Central memory CD4-positive, alpha-beta T cell (primary cell): ENCODE data around the gene COL11A1.
"Not testable (repeated sequence)": the region's sequence is repeated elsewhere in the genome, so short reads cannot be mapped to it uniquely, and the experiment has no call there.

Source experiments
- DNase-seq: peaks from one replicate; pipeline ENCODE4 v3.0.0; 2022
- total RNA-seq, 3 experiments: gene quantifications; one replicate each; lab custom pipeline; 2026; lab: John Stamatoyannopoulos, UW

The COL11A1 gene
- 0 reads per million in 3 experiments for total RNA-seq

DNA sequence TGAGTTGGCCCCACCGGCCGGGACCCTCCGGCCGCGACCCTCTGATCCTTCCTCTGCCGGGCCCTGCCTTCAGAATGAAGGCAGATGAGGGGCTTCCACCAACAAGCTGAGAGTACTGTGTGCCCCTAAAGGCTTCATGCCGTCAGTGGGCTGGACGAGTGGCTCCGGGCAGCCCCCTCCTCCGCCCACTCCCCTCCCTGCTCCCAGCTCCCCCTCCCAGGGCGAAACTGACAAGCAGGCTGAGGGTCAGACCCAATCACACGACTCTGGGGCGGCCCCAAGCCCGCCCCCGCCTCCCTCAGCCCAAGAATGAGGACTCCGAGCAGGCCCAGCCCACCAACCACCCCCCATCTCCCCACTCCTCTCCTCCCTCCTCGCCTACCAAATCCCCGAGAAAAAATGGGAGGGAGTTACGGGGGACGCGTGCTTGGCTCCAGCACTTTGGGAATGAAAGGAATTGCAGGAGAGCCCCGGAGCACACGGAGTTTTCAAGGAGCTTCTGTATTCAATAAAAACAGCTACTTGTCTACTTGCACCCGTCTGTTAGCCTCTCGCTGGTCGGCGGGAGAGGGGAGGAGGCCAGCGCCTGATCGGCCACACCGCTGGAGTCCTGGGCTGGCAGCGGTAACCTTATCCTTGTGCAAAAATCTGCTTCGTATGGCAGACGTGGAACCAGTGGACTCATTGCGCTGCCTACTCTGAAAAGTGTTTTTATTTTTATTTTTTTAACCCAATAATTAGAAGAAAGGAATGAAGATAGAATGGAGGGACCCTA lies at the start of gene COL11A1:
TSS of gene COL11A1 (minus strand) at position 147 of the 775 bp plus-strand sequence. CDS start 344 bp downstream, outside the sequence.
- no peak for DNase-seq

DNA sequence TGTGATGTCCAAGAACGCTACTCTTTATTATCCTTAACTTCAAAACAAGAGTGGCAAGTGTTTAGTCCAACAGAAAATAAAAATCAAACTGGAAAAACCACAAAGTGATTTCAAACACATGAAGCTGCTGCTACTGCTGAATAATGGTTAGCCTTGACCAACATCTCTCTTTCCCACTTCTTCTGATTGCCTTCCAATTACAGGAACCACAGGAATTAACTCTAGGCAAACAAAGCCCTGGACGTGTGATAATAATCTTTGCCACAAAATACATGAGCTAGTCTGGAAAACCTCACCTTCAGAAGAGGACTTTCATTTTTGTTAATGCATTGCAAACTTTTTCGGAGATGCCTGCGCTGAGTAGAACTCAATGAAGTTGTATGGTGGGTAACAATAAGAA lies 48.6 kb upstream of the COL11A1 start:
- DNase-seq = no peak

DNA sequence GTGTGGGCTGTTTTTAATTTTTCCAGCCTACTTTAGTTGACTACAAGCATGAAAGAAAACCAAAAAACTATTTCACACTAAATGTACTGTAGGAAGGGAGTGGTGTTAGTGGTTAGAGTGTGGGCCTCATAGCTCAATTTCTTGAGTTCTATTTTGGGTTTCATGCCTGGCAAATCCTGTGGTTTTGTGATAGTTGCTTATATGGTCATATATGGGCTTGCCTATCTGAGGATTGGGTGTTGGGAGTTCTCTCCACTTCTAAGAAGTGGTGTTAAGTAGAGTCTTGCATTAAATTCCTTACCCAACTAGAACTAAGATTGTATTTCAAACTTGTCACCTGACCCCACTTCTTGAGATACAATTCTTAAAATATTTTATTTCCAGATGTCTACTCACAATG lies 37.8 kb upstream of the COL11A1 start:
- no peak for DNase-seq

DNA sequence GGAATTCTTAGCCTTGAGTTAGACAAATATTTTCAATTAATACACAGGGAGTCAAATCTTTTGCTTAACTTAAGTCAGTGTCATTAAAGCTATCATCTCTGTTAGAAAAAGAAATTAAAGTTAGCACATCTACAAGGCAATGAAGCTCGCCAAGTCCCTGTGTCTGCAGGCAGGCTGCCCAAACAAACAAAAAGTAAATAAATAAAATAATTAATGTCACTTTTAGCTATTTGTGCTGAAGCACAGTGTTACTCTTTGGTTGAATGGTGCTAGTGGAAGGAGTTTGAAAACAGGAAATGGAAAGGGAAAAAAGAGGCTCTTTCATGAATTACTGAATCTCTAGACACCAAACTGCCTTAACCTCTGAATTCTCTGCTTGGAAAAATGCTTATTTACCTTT lies 37.1 kb upstream of the COL11A1 start:
- DNase-seq = no peak

DNA sequence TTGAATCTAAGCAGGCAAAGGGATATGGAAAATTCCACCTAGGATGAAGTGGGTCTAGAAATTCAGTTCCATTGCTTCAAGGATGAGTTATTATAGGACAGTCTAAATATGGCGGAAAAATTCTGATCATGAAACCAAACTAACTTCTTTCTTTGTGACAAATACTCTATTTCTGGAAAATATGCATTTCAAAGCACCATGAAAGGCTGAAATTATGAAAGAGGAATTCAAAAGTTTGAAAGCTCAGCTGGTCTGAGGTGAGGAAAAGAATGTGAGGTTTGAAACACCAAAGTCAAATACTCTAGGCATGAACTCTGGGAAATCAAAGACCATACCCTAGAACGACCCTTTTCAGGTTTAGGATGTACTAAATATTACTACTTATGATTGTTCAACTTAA lies 36.4 kb upstream of the COL11A1 start:
- no peak for DNase-seq

DNA sequence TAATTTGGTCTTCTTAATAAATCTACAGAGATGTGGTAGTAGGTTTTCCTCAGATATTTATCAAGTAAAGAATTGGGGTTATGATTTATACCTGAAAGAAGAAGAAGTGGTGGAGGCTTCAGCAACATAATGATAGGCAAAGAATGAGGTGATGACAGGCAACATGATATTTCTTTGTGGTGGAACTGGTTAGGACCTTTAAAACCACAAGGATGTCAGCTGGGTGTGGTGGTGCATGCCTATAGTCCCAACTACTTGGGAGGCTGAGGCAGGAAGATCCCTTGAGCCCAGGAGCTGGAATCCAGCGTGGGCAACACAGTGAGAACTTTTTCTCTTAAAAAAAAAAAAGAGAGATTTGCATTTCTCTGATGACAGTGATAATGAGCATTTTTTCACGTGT lies 34.1 kb upstream of the COL11A1 start:
- DNase-seq = no peak

DNA sequence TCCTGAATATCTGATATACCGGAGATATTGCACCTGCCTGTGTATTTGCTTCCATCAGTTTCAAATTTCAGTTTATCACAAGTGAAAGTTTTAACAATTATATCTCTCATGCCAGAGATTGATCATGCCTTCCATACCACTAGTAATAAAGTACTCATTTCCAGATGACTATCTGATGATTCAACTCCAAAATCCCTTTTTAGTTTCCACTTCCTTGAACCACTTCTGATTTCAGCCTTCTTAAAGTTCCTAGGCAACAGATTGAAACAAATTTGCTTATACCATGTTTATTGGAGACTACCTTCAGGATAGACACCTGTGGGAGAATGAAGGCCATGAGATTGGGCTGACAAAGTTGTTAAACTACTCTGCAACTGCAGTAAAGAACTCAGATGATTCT lies 21.5 kb upstream of the COL11A1 start:
- no peak for DNase-seq

DNA sequence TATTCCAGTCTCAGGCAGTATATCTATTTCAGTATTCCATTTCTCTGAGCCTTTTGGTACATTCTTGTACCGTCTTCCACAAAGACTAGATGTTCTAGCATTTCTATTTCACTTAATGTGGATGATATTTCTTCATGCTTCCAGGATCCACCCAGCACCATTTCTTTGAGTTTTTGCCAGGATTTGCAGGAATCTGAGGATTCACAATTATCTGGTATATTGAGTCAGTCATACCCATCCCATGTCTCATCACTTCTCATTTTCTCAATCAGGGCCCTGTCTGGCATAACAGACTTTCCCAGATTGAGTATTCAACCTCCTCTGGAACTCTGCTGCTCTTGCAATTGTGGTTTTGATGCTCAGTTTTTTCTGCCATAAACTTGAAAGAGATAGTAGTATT lies 20.9 kb upstream of the COL11A1 start:
- DNase-seq = no peak

DNA sequence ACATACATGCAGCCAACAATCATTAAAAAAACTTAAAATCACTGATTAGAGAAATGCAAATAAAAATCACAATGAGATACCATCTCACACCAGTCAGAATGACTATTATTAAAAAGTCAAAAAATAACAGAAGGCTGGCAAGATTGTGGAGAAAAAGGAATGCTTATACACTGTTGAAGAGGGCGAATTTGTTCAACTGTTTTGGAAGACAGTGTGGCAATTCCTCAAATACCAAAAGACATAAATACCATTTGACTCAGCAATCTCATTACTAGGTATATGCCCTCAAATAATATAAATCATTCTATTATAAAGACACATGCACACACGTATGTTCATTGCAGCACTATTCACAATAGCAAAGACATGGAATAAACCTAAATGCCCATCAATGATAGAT lies 19.9 kb upstream of the COL11A1 start:
- DNase-seq = not testable (repeated sequence)

DNA sequence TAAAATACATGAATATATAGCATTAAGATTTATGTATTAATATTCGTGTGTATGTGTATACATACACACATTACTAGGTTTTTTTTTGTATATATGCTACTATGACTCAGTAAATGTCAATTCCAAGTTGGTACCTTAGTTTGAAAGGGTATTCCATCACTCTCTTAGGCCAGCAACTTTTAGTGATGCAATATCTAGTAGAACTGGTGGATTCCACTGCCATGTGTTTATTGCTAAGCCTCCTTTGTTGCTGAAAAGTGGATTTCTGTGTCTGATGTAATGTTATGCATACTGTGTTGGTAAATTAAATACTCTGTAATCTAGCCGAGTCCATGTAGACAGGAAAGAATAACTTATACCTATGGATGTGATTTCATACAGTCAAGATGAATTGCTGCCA lies 16.9 kb upstream of the COL11A1 start:
- no peak for DNase-seq

DNA sequence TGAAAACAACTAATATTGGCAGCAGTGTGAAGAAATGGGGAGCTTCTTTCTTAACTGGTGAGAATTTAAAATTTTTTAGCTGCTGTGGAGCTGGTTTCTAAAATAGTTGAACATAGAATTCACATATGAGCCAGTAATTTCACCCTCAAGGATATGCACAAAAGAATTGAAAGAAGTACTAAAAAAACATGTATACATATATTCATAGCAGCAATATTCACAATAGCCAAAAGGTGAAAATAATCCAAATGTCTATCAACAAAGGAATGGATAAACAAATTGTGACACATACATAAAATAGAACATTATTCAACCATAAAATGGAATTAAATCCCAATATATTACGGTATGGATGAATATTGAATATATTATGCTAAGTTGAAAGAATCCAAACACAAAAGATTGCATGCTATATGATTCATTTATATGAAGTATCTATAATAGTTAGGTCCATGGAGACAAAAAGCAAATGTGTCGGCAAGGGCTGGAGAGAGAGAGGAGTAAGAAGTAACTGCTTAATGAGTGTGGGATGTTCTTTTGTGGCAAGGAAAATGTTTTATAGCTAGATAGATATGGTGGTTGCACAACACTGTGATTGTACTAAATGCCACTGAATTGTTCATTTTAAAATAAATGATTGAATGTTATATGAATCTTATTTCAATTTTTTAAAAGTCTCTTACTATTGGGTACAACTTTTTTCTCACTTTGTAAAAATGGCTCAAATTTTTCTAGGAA lies 14.8 kb upstream of the COL11A1 start:
- no peak for DNase-seq

DNA sequence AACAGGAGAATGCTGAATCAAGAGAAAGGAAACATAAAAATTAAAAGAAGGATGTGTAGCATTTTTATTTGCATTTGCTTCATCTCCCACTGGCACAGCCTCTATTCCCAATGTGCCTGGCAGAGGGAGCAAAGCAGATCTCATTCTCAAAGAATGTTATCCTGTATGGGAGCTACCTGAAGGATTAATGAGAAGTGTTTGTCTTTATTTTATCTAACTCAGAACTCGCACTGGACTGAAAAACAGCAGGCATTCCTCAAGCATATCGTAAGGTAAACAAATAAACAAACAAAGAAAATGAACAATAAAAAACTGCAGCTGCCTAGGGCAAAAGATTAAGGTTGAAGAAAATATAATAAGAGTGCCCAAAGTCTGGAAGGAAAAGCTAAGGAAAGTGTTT lies 12.7 kb upstream of the COL11A1 start:
- no peak for DNase-seq

DNA sequence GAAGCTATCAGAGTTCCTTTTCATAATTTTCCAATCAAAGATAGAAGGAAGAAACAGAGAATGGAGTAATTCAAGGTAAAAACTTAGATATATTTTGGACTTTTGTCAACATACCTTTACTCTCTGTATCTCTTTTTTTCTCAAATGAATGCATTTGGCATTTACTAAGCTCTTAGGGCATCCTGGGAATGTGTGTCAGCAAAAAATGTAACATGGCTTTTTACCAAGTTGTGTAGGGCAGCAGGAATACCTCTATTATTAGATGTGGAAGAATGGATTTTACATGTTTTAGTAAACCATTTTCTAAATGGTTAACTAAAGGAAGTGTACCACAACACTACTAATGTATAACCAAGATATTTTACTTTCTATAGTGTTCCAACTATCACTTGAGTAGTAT lies 4.2 kb upstream of the COL11A1 start:
- DNase-seq = no peak

DNA sequence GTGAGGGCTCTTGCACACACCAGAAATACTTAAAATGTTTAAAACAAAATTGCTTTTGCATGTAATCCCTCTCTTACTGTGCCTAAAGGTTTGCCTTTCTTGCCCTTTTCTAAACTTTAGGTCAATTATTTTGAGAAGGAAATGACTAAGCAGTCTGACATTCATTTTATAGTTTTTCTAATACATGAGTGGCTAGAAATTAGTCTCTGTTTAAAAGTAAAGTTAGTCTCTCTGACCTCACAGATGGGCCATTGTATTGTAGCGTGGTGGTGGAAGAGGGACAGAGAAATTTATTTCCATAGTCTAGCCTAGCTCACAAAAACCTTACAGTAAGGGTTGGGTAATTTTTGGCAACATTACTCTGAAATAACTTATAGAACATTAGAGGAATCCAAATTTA lies 3.6 kb upstream of the COL11A1 start:
- DNase-seq = no peak

DNA sequence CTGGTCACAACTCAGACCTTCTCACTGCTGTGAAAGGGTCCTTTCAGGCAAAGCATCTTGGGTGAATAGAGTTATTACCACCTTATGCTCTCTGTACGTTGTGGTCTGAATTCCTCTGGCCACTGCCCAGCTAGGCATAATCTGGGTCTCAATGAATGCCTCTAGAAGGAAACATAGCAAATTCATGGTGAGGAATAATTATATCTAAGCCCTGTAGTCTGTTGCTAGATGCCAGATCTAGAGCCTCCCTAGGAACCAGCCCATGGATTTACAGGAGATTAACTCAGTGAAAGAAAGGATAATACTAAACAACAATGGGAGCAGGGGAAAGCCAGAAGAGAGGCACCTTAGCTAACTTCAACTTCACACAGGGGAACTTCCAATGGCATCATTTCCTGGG lies 2.4 kb upstream of the COL11A1 start:
- no peak for DNase-seq

DNA sequence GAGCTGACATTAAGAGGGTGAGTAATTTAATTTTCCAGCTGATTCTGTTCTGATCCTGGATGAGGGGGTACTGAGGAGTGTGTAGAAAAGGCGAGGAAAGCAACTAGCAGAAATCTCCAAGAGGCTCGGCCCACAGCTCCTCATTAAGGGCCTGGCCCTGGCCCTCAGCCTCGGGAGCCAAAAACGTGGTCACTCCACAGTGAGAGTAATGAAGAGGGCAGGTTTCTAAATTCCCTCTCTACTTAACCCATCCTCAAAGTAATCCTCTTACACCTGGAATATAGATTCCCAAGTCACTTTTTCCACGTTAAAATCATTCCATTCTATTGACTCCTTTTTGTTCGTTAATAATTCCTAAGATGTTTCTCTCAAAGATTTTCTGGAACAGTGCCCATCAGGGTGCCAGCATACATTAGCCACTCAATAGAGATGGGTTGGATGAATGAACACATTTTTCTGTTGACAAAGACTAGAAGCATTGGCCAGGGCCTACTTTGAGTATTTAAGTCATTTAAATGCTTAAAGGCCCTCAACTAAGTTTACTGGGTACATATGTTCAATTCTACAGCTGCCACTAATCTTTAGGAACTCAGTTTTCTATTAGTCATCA lies 1.1 kb upstream of the COL11A1 start:
- DNase-seq = no peak

DNA sequence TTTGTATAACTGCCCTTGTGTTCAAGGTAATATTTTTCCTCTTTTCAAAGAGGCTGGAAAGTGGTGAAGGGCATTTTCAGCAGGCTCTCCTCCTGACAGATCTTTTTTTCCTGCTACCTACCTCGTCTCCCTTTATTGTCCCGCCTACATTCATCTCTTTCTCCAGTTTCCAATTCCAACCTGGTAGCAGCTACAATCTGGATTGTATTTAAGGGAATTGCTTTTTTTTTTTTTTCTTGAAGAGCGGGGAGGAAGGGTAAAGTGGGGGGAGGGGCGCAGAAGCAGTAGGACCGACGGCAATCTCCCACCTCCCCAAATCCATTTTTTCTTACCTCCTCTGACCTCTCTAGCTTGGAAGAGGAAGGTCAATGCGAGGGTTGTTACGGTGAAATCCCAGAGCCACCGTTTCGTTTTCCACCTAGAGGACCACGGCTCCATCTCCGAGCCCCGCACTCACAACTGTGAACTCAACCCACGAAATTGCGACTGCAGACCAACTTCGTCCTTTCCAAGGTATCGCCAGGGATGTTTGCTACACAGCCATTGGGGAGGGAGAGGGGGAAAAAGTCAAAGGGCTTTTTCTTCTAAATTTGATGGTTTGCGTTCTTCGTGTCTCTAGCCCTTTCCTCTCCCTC lies 464 bp downstream of the COL11A1 start:
- no peak for DNase-seq

DNA sequence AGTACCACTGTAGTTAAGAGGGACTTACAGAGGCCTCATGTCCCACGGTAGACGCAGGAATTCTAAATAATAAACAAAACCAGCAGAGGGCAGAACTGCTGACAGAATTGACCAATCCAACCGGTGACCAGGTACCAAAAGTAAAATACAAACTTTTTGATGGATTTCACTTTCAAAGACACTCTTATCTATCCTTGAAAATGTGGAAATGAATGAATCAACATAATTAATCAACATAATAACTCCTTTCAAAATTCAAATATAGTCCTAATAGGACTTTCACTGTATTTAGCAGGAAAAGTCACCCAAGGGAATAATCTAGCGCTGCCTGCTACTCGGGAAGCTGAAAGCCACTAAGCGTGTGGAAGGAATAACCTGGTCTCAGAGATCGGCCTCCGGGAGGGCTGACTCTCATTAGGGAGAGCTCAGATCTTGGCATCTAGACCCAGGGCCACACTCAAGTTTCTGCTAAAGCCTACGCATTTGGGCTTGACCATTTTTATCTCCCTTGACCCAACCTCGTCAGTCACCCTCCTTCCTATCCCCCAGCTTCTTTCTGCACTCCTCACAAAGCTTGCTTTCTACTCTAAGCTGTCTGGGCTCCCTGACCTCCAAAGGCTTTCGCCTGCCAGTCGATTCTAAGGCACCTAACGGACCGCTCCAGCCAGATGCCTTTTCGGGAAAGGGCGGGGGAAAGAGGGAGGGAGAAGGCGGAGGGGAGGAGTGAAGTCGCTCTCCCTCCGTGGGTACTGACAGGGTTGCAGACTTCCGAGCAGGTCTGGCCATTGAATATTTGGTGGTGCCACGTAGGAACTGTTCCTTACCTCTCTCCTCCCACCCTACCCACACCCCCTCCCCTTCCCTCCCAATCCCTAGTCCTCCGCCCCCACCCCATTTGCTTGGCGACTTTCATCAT lies 1.6 kb downstream of the COL11A1 start:
- no peak for DNase-seq

DNA sequence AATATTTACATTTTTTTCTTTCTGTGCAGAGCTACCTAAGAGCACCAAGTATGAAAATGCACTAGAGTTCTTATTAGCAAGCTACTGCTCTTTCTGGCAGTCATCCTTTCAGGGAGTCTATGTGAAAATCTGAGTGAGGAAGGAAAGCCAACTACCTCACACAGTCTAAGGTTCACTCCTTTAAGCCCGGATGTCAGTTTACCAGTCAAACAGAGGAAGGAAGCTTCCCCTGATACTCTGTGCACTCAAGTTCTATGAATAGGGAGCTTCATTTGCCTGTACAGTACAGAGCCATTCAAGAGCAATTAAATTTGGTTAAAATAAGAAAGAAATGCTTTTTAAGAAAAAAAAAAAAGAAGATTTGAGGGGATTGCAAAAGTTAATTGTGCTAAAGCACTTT lies 6.9 kb downstream of the COL11A1 start:
- no peak for DNase-seq

DNA sequence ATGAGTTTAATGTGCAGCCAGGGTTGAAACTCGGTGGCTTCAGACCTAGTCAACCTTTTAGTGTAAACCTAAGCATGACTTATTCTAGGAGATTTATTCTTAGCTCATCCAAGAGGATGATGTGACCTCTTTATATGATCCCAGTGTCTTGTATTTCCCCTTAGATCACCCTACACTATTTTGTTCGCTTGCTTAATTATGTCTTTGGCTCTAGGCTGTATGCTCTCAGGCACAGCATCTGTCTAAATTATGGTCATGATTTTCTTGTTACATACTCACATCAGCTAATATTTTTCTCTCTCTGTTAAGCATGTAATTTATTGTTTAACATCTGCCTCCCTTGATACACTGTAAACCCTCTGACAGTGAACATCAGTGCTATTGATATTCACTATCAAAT lies 19.1 kb downstream of the COL11A1 start:
- no peak for DNase-seq

DNA sequence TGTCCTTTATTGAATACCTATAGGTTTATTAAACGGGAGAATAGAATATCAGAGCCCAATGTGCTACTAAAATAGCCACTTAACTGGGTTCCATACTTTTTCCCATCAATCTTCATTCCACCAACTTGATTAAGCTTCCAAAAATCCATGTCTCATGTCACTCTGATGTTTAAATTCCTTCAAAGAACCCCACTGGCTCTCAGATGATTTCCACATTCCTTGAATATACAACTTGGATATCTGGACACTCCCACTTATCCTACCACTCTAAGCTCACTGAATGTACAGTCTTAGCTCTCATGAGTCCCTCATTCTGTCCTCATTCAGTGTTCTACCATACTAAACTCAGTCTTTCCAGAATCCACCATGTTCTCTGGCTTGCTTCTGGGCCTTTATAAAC lies 21.1 kb downstream of the COL11A1 start:
- DNase-seq = no peak

DNA sequence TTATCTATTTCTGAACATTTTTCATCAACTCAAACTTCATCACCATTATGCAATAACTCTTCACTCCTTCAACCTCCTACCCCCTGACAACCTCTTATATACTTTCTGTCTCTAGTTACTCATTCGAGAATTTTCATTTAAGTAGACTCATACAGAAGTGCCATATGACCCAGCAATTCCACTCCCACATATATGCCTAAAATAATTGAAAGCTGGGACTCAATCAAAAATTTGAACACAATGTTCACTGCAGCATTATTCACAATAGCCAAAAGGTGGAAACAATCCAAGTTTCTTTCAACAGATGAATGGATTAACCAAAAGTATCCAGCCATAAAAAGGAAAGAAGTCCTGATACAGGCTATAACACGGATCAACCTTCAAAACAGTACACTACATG lies 24.1 kb downstream of the COL11A1 start:
- DNase-seq = no peak
